GM23338 (cell line): Measurements from ENCODE around the gene ANKRD2. TPM values are rescaled to one million over a fixed set of nuclear protein-coding genes. Genes with fewer than 3 reads are reported as not detected.
A peak's percentile ranks its signal among the peaks of the same experiment; 100 is the strongest.

Experiments used
- ATAC-seq: fragments of 200-7000 bp; cut with Tn5 transposase; 3 replicates; pipeline ENCODE4 v1.9.1; 2020
- DNase-seq: peaks from one replicate; pipeline ENCODE4 v3.0.0-alpha.2; 2015; ENCODE audit warnings: low spot score
- H2AFZ ChIP-seq: fragments of 200-600 bp; sonication (generic); 2 replicates; pipeline ENCODE4 v1.8.0; 2016; ENCODE audit warnings: antibody characterized with exemption, mild to moderate bottlenecking, moderate library complexity
- H3F3A ChIP-seq: fragments of 200-600 bp; sonication (generic); replicated peaks from 2 replicates; pipeline ENCODE4 v1.8.0; 2017; ENCODE audit warnings: antibody characterized with exemption, mixed run types, low read depth
- H3K27ac ChIP-seq: fragments of 200-600 bp; sonication (generic); 2 replicates; pipeline ENCODE4 v1.6.1; 2016; ENCODE audit warnings: low read depth
- H3K27me3 ChIP-seq: fragments of 200-600 bp; sonication (generic); 2 replicates; pipeline ENCODE4 v1.8.0; 2016; ENCODE audit warnings: mild to moderate bottlenecking, mixed run types, moderate library complexity; ENCODE audit not compliant: insufficient read depth
- H3K36me3 ChIP-seq: fragments of 200-600 bp; sonication (generic); 2 replicates; pipeline ENCODE4 v1.8.0; 2016; ENCODE audit warnings: mild to moderate bottlenecking; ENCODE audit not compliant: insufficient read depth
- H3K4me1 ChIP-seq: fragments of 200-600 bp; sonication (generic); 2 replicates; pipeline ENCODE4 v1.8.0; 2016; ENCODE audit warnings: mild to moderate bottlenecking, moderate library complexity; ENCODE audit not compliant: insufficient read depth
- H3K4me2 ChIP-seq: fragments of 200-600 bp; sonication (generic); 2 replicates; pipeline ENCODE4 v1.7.1; 2017; ENCODE audit warnings: mixed run types
- H3K4me3 ChIP-seq: fragments of 200-600 bp; sonication (generic); 2 replicates; pipeline ENCODE4 v1.6.1; 2016; ENCODE audit warnings: mixed run types
- H3K79me2 ChIP-seq: fragments of 200-600 bp; sonication (generic); replicated peaks from 2 replicates; pipeline ENCODE4 v1.8.0; 2017; ENCODE audit warnings: mild to moderate bottlenecking; ENCODE audit not compliant: insufficient read depth
- H3K9me2 ChIP-seq: fragments of 200-600 bp; sonication (generic); 2 replicates; pipeline ENCODE4 v1.8.0; 2017; ENCODE audit not compliant: insufficient read depth
- H4K20me1 ChIP-seq: fragments of 200-600 bp; sonication (generic); replicated peaks from 2 replicates; pipeline ENCODE4 v1.8.0; 2017; ENCODE audit warnings: mild to moderate bottlenecking; ENCODE audit not compliant: insufficient read depth
- H3K27ac Mint-ChIP-seq: 2 replicates; pipeline ENCODE4 v1.8.0; 2020; ENCODE audit warnings: inconsistent platforms, mild to moderate bottlenecking, moderate library complexity, mixed read lengths
- H3K27me3 Mint-ChIP-seq: 3 replicates; pipeline ENCODE4 v1.8.0; 2022; ENCODE audit warnings: low read depth, mild to moderate bottlenecking, moderate library complexity, mixed read lengths, inconsistent platforms; ENCODE audit not compliant: insufficient read depth, poor library complexity
- H3K36me3 Mint-ChIP-seq: 3 replicates; pipeline ENCODE4 v1.8.0; 2021; ENCODE audit warnings: low read depth, mild to moderate bottlenecking, inconsistent platforms, moderate library complexity, mixed read lengths
- H3K4me1 Mint-ChIP-seq: 3 replicates; pipeline ENCODE4 v1.8.0; 2020; ENCODE audit warnings: mild to moderate bottlenecking, inconsistent platforms, mixed read lengths
- H3K4me3 Mint-ChIP-seq: 3 replicates; pipeline ENCODE4 v1.8.0; 2021; ENCODE audit warnings: moderate library complexity, mild to moderate bottlenecking, inconsistent platforms, mixed read lengths
- H3K9me3 Mint-ChIP-seq: 3 replicates; pipeline ENCODE4 v1.8.0; 2020; ENCODE audit warnings: moderate library complexity, mild to moderate bottlenecking, inconsistent platforms, mixed read lengths
- CREB1 ChIP-seq: fragments of 250-450 bp; sonication (Bioruptor Pico); IDR thresholded peaks from 2 replicates; pipeline ENCODE4 v1.5.0; 2020; ENCODE audit warnings: low read depth, mild to moderate bottlenecking, moderate library complexity
- POLR2AphosphoS5 ChIP-seq: IDR thresholded peaks from 2 replicates; pipeline ENCODE4 v1.6.1; 2016; ENCODE audit warnings: antibody characterized with exemption, low read depth
- STAT1 ChIP-seq: IDR thresholded peaks from one replicate; pipeline ENCODE4 v1.6.1; 2016; ENCODE audit warnings: antibody characterized with exemption; ENCODE audit not compliant: unreplicated experiment
- ZNF331 ChIP-seq: fragments of 250-450 bp; sonication (Bioruptor Pico); IDR thresholded peaks from 2 replicates; pipeline ENCODE4 v1.5.0; 2020; ENCODE audit warnings: low read depth, mild to moderate bottlenecking, moderate library complexity
- polyA plus RNA-seq: library from polyadenylated mRNA; unstranded; fragments of >200 nt; fragmentation: Nextera tagmentation; extraction: Ambion mirVana; gene quantifications from 2 replicates; pipeline ENCODE4 v1.2.1, GENCODE V29; 2016
- total RNA-seq: library from RNA; depleted of rRNA; stranded (reverse); fragments of >200 nt; shearing (Covaris generic); gene quantifications from 2 replicates; pipeline ENCODE4 v1.2.3, GENCODE V29; 2014
- TF ChIP-seq, protein P1 (sequence below), 2 experiments: fragments of 200-600 bp in 1 of 2; sonication (generic) in 1 of 2; conservative IDR thresholded peaks; 2 replicates each; pipeline versions ENCODE4 v1.5.1 to v1.6.1; 2016 to 2017; ENCODE audit warnings: antibody characterized with exemption in 2 of 2, low read depth in 2 of 2, mild to moderate bottlenecking in 2 of 2, moderate library complexity in 1 of 2
- TF ChIP-seq, protein P2 (sequence below): fragments of 250-450 bp; sonication (Bioruptor Pico); IDR thresholded peaks from 2 replicates; pipeline ENCODE4 v1.5.0; 2020; ENCODE audit warnings: mild to moderate bottlenecking, moderate library complexity

The ANKRD2 gene
- total and polyA plus RNA-seq, 2 experiments from 2014 or later = not detected

- H2AFZ ChIP-seq = no peak overlapping the region
- H3K27me3 Mint-ChIP-seq = peaks cover 10% of the 10 kb centered on the region
- no peak for ATAC-seq
- no peak overlapping the region for H3K4me2 ChIP-seq
- TF ChIP-seq CREB1 (no peak), POLR2AphosphoS5 (no peak)
- TF ChIP-seq, protein P1, sequence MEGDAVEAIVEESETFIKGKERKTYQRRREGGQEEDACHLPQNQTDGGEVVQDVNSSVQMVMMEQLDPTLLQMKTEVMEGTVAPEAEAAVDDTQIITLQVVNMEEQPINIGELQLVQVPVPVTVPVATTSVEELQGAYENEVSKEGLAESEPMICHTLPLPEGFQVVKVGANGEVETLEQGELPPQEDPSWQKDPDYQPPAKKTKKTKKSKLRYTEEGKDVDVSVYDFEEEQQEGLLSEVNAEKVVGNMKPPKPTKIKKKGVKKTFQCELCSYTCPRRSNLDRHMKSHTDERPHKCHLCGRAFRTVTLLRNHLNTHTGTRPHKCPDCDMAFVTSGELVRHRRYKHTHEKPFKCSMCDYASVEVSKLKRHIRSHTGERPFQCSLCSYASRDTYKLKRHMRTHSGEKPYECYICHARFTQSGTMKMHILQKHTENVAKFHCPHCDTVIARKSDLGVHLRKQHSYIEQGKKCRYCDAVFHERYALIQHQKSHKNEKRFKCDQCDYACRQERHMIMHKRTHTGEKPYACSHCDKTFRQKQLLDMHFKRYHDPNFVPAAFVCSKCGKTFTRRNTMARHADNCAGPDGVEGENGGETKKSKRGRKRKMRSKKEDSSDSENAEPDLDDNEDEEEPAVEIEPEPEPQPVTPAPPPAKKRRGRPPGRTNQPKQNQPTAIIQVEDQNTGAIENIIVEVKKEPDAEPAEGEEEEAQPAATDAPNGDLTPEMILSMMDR (conservative IDR thresholded peaks at IDR 0.05; ENCODE audit: low read depth in 2 of 2) = no peak
- 0 out of 2 replicates have a peak, but pooled peaks cover 7% of the 10 kb centered on the region for H3F3A ChIP-seq
- H3K9me2 ChIP-seq = no peaks in the 10 kb centered on the region
- H3K4me1 ChIP-seq = peaks cover 19% of the 10 kb centered on the region
- H3K4me1 Mint-ChIP-seq = peaks cover 33% of the 10 kb centered on the region
- H3K36me3 ChIP-seq = no peaks in the 10 kb centered on the region
- H3K4me3 ChIP-seq = no peak overlapping the region
- no peaks in the 10 kb centered on the region for H3K27me3 ChIP-seq
- peaks cover 9% of the 10 kb centered on the region for H3K79me2 ChIP-seq
- H3K9me3 Mint-ChIP-seq = no peaks in the 10 kb centered on the region; the same call in 2 of the 3 replicates
- H3K27ac ChIP-seq = 0 out of 2 replicates have a peak overlapping the region, but pooled peaks have one; percentile 91
- no peaks in the 10 kb centered on the region for H3K36me3 Mint-ChIP-seq
- DNase-seq = no peak
- 0 out of 2 replicates have a peak overlapping the region, but pooled peaks have one; percentile 7 for H3K27ac Mint-ChIP-seq
- H3K4me3 Mint-ChIP-seq = no peak overlapping the region
- H4K20me1 ChIP-seq = no peaks in the 10 kb centered on the region; the same call in 1 of the 2 replicates
Observed at GRCh38 chr10:97538839-97539238, 33.7 kb upstream of the ANKRD2 start.

DNA sequence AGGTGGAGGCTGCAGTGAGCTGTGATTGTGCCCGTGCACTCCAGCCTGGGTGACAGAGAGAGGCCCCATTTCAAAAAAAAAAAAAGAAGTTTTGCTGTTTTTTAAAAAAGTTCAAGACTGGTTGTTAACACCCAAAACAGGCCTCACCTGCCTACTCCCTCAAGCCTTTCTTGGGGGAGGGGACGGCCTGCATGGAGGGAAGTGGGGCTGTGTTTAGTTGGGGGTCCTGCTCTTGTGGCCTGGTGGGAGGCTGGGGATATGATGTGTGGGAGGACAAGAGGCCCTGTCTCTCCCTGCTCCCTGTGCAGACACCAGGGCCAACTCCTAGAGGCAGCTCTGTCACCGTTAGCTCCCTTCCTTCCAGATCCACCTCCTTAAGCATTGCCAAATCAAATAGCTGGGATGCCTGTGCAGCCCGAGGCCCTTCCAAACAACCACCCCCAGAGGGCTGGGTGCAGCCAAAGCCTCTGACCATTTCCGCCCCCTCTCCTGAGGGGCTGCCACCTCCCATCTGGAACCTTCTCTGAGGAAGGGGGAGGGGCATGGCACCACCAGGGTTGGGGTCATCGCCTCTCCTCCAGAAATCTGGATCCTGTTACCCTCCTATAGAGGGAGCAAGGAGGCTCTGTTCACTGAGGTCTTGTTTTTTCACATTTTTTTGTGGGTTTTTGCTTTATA, 32.9 kb upstream of the ANKRD2 start:
- H3K4me3 Mint-ChIP-seq = no peak overlapping the region
- H3K4me2 ChIP-seq = no peak overlapping the region
- ATAC-seq = peak; percentile 77
- TF ChIP-seq, protein P1 (conservative IDR thresholded peaks at IDR 0.05; ENCODE audit: low read depth in 2 of 2) = peak; percentile 47 to 53
- TF ChIP-seq STAT1 (no peak), CREB1 (0 out of 2 replicates have a peak, but pooled peaks have one; percentile 13), ZNF331 (no peak)
- TF ChIP-seq, protein P2, sequence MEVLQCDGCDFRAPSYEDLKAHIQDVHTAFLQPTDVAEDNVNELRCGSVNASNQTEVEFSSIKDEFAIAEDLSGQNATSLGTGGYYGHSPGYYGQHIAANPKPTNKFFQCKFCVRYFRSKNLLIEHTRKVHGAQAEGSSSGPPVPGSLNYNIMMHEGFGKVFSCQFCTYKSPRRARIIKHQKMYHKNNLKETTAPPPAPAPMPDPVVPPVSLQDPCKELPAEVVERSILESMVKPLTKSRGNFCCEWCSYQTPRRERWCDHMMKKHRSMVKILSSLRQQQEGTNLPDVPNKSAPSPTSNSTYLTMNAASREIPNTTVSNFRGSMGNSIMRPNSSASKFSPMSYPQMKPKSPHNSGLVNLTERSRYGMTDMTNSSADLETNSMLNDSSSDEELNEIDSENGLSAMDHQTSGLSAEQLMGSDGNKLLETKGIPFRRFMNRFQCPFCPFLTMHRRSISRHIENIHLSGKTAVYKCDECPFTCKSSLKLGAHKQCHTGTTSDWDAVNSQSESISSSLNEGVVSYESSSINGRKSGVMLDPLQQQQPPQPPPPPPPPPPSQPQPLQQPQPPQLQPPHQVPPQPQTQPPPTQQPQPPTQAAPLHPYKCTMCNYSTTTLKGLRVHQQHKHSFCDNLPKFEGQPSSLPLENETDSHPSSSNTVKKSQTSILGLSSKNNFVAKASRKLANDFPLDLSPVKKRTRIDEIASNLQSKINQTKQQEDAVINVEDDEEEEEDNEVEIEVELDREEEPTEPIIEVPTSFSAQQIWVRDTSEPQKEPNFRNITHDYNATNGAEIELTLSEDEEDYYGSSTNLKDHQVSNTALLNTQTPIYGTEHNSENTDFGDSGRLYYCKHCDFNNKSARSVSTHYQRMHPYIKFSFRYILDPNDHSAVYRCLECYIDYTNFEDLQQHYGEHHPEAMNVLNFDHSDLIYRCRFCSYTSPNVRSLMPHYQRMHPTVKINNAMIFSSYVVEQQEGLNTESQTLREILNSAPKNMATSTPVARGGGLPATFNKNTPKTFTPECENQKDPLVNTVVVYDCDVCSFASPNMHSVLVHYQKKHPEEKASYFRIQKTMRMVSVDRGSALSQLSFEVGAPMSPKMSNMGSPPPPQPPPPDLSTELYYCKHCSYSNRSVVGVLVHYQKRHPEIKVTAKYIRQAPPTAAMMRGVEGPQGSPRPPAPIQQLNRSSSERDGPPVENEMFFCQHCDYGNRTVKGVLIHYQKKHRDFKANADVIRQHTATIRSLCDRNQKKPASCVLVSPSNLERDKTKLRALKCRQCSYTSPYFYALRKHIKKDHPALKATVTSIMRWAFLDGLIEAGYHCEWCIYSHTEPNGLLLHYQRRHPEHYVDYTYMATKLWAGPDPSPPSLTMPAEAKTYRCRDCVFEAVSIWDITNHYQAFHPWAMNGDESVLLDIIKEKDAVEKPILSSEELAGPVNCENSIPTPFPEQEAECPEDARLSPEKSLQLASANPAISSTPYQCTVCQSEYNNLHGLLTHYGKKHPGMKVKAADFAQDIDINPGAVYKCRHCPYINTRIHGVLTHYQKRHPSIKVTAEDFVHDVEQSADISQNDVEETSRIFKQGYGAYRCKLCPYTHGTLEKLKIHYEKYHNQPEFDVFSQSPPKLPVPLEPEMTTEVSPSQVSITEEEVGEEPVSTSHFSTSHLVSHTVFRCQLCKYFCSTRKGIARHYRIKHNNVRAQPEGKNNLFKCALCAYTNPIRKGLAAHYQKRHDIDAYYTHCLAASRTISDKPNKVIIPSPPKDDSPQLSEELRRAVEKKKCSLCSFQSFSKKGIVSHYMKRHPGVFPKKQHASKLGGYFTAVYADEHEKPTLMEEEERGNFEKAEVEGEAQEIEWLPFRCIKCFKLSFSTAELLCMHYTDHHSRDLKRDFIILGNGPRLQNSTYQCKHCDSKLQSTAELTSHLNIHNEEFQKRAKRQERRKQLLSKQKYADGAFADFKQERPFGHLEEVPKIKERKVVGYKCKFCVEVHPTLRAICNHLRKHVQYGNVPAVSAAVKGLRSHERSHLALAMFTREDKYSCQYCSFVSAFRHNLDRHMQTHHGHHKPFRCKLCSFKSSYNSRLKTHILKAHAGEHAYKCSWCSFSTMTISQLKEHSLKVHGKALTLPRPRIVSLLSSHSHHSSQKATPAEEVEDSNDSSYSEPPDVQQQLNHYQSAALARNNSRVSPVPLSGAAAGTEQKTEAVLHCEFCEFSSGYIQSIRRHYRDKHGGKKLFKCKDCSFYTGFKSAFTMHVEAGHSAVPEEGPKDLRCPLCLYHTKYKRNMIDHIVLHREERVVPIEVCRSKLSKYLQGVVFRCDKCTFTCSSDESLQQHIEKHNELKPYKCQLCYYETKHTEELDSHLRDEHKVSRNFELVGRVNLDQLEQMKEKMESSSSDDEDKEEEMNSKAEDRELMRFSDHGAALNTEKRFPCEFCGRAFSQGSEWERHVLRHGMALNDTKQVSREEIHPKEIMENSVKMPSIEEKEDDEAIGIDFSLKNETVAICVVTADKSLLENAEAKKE = no peak
- peaks cover 32% of the 10 kb centered on the region for H3K4me1 Mint-ChIP-seq
- H3K27ac ChIP-seq = peak overlapping the region; percentile 91
- peak; percentile 88 for DNase-seq
- no peak overlapping the region for H2AFZ ChIP-seq
- H3K36me3 Mint-ChIP-seq = no peaks in the 10 kb centered on the region
- peaks cover 10% of the 10 kb centered on the region for H3K27me3 Mint-ChIP-seq
- no peak overlapping the region for H3K4me3 ChIP-seq
- peak overlapping the region; percentile 96 for H3K27ac Mint-ChIP-seq
- H3K4me1 ChIP-seq = peaks cover 19% of the 10 kb centered on the region
- H3F3A ChIP-seq = 0 out of 2 replicates have a peak, but pooled peaks cover 7% of the 10 kb centered on the region
- H3K79me2 ChIP-seq = peaks cover 9% of the 10 kb centered on the region
- H3K9me3 Mint-ChIP-seq = no peaks in the 10 kb centered on the region; the same call in 2 of the 3 replicates
- H4K20me1 ChIP-seq = no peaks in the 10 kb centered on the region
- no peaks in the 10 kb centered on the region for H3K27me3 ChIP-seq
- no peaks in the 10 kb centered on the region for H3K36me3 ChIP-seq
- H3K9me2 ChIP-seq = no peaks in the 10 kb centered on the region
